SHP77 treated with DMSO at 0.1 percent for 48 hours (cell line): ENCODE measurements around the gene CCDC148.
A peak's percentile ranks its signal among the peaks of the same experiment; 100 is the strongest.
"Not testable (repeated sequence)": the region's sequence is repeated elsewhere in the genome, so short reads cannot be mapped to it uniquely, and the experiment has no call there.

Experiments used
- DNase-seq: peaks from one replicate; lab custom pipeline; 2025; lab: John Stamatoyannopoulos, UW

Gene CCDC148

DNA sequence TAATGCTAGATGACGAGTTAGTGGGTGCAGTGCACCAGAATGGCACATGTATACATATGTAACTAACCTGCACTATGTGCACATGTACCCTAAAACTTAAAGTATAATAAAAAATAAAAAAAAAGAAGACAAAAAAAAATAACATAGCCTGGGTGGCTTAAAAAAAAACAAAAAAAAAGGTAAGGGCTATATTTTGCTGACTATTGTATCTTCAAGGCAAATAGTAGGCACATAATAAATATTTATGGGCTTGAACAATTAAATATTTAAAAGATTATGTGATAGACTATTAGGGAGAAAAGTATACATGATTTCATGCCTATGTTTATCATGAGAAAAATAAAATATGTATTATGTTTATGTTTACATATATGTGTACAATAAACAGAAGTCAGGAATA is 99.4 kb downstream of the CCDC148 start:
- no peak for DNase-seq

DNA sequence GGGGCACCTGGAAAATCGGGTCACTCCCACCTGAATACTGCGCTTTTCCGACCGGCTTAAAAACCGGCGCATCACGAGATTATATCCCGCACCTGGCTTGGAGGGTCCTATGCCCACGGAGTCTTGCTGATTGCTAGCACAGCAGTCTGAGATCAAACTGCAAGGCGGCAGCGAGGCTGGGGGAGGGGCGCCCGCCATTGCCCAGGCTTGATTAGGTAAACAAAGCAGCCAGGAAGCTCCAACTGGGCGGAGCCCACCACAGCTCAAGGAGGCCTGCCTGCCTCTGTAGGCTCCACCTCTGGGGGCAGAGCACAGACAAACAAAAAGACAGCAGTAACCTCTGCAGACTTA is 105.1 kb downstream of the CCDC148 start:
- not testable (repeated sequence) for DNase-seq

DNA sequence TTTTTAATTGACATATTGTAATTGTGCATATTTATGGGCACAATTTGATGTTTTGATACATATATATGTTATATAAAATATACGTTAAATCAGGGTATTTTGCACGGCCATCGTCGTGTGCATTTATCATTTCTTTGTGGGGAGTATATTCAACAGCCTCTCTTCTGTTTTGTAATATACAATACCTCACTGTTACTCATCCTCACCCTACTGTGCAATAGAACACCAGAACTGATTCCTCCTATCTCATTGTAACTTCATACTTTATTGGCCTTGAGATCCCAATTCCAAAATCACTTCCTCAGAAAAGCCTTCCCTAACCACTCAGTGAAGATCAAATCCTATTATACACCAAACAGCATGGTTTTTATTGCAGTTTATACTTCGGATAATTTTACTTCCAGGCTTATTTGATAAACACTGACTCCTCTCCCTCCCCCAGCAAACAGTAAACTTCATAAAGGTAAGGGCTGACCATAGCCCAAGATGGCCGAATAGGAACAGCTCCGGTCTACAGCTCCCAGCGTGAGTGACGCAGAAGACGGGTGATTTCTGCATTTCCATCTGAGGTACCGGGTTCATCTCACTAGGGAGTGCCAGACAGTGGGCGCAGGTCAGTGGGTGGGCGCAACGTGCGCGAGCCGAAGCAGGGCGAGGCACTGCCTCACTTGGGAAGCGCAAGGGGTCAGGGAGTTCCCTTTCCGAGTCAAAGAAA is 105.6 kb downstream of the CCDC148 start:
- DNase-seq = not testable (repeated sequence)

DNA sequence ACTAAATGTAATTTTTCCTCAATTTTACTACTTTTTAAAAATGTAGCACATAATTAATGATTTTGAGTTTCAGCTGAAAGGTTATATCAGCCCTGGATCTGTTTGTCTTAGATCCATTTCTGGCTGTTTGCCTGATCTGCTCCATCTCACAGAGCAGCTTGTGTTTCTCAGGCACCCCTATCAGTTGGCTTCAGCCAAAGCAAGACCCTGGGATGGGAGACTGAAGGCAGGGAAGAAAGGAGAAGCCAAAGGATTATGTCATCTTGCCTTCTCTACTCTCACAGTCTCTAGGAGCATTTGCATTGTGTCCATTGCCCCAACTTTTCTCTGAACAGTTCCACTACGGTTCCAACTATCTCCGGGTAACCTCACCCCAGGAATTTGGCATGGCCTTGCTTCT is 110.5 kb downstream of the CCDC148 start:
- no peak for DNase-seq

DNA sequence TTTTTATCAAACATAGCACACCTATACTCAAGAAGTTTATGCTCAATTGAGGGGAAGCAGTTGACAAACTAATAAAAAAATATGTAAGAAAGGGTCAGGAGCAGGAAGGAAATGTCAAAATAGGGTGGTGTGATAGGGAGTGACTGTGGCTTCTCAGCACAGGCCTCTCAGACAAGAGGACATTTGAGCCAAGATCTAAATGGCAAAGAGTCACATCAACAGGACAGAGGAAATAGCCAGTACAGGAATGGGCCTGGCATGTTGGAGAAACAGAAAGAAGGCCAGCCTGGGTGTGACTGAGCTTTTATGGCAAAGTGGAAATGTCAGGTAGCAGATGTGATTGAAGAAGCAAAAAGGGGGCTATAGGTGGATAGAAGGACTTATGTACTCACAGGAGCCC is 117.0 kb downstream of the CCDC148 start:
- no peak for DNase-seq

DNA sequence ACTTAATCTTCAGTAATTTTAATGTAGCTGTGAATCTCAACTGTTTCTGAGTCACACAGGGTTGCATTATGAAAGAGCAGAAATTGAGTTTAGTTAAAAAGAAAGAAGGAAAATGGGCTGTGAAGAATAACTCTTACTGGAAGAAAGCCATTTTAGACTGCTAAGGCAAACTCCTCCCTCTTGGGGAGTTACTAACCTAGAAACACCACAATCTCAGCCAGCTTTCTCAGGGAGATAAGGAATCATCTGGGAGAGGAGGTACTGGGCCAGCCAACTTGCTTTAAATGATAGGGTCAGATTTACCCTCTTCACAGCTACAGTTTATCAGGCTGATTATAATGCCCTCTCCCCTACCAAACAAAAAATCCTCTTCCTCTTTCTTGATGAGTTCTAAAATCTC is 119.5 kb downstream of the CCDC148 start:
- no peak for DNase-seq

DNA sequence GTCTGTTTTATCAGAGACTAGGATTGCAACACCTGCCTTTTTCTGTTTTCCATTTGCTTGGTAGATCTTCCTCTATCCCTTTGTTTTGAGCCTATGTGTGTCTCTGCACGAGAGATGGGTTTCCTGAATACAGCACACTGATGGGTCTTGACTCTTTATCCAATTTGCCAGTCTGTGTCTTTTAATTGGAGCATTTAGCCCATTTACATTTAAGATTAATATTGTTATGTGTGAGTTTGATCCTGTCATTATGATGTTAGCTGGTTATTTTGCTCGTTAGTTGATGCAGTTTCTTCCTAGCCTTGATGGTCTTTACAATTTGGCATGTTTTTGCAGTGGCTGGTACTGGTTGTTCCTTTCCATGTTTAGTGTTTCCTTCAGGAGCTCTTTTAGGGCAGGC is 124.8 kb downstream of the CCDC148 start:
- DNase-seq = not testable (repeated sequence)

DNA sequence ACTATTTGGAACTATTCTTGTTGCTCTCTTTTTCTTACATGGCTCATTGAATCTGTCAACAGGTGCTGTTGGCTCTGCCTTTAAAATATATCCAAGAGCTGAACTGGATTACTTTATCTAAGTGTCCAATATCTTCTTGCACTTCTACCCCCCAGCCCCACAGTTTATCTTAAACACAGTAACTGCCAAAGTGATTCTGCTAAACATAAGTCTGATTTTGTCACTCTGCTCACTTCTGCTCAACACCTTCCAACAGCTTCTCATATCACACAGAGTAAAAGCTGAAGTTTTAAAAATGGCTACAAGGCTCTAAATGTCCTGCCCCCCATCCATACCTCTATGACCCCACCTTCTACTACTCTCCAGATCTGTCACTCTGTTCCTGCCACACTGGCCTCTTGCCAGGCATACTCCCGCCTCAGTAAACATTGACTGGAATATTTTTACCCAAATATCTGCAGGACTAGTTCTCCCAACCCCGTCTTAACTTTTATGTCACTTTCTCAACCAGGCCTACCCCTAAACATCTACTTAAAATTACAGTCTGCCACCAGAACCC is 130.7 kb downstream of the CCDC148 start:
- no peak for DNase-seq

DNA sequence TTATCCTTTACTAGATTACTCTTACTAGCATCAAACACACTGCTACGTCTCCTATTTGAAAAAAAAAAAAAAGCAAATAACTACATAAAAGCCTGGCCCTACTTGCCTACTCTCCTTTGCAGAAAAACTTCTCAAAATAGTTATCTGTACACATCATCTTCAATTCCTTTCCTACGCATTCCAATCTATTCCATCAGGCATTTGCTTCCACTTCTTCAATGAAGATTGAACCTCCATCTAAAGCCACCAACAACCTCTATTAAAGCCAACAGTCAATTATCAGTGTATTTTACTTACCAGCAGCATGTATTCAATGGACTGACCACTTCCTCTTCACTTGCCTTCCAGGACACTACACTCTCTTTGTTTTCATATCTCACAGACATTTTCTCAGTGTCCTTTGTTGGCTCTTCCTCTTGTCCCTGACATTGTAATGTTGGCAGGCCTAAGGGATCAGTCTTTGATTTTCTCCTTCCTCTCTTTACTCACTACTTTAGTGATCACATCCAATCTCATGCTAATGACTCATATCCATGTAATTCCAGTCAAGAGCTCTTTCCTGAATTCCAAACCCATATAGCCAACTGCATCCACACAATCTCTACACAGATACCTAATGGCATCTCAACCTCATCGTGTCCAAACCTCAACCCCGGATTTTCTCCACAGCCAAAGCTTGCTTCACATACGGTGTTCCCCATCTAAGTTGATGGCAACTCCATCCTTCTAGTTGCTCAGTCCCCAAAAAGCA is 131.3 kb downstream of the CCDC148 start:
- DNase-seq = no peak

DNA sequence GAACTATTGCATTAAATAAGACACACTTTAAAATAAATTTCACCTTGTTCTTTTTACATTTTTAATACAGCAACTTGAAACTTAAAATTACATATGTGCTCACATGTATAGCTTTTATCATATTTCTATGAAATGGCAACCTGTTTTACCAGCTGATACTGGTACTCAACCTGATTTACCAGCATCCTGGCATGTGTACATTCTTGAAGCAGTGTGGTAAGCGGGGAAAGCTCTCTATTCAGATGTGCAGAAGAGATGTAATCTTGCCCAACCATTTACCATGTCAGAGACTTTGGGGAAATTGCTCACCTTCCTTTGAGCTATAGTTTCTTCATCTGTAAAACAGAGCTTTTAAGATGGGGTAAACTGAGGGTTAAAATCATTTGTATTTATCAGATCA is 133.2 kb downstream of the CCDC148 start:
- no peak for DNase-seq

DNA sequence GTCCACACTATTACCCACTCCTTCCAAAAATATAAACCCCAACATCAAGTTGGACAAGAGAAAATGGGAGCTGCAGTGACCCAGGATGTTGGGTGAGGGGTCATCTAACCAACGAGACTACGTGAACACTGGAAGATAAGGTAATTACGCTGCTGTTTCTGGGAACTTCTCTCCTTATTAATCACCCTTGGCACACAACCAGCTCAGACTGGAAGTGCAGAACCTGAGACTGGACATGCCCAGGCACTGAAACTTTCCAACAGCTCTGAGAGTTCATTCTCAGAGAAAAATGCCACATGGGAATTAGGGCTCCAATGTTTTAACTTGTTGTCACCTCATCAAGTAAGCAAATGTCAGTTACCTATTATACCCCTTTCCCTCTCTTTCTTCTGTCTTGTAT is 135.3 kb downstream of the CCDC148 start:
- no peak for DNase-seq

DNA sequence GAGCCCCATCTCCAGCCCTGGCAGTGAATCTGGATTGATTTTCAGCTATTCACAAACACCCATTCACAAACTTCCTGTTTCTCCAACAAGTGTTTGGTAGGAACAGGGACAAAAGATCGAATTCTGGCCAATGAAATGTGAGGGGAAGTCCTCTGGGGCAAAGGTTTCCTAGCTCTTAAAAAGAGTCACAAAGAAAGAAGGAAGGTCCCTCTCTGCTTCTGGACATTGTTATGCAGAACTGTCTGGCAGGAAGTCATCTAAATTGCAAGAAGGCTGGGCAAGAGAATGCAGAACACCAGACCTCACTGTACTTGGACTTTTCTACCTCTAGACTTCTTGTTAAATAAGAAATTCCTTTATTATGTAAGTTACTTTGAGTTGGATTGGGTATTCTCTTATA is 137.3 kb downstream of the CCDC148 start:
- DNase-seq = no peak

DNA sequence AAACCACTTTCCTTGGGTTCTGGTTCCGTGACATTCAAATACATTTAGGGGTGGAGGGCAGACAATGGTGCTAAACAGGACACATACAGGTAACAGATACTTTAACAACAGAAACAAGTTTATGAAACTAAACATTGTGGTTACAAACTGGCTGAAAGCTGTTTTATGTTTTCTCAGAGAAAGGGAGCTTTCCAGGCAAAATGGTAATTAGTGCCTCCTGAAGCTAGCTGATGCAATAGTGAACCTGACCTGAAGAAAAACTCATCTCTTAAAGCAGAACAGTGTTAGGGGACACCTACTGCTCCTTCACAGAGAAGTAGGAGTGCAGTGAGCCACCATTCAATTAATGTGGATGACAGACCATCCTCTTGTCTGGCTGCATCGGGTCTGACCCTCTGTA is 138.9 kb downstream of the CCDC148 start:
- DNase-seq = no peak

DNA sequence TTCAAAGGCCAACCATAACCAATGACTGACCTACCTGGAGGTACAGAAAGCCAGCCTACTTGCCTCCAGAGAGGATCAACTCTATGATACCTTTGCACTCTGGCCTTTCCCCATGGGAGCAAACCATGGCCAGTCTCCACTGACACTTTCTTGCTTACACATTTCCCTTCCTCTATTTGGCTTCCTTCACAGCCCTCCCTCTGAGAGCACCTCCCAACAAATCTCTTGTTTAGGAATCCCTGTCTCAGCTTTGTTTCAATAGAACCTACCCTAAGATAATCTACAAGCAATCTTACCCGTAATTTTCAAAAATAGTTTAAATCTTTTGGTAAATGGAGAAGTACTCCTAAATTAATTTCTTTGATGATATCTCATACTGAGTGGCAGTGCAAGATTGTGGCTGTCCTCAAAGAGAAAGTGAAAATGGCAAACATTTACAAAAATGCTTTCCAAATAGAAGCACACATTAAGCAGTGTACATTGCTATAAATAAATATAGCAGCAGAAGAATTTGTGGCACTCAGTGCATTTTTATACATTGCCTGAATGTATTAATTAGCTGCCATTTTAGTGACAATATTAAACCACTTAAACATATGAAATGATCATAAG is 140.6 kb downstream of the CCDC148 start:
- no peak for DNase-seq

DNA sequence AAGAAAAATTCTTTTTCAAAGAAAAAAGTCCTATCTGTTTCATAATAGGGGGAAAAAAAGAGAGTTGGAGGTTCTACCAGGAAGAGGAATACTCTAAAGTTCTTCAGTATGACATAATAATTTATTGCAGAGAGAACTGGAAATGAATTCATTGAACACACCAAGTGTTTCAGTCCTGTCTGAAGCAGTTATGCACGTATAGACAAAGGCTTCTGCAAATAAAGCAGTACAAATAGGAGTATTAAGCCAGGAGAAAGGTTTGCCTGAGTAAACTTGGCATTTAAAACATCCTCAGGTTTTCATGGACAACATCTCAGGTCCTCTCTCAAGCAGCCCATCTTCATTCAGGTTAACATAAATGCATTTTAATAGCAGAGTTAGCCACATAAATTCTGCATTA is 141.6 kb downstream of the CCDC148 start:
- peak; percentile 4 for DNase-seq

DNA sequence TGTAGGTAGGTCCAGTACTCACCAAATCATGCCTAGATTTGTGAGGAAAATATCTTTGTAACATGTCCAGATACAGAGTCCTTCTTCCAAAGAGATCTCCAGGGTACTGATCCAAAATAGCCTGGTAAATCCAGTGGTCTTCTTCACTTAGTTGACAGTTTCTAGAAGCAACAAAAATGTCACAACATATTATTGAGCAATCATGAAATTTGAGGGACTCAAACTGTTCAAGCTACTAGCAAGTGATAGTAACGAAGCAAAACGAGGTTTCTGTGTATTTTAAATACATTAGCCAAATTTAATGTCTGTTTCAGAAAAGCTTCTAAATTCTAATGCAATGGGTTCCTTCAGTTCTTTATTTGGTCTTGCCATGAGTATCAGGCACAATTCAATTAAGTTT is 142.8 kb downstream of the CCDC148 start:
- DNase-seq = no peak

DNA sequence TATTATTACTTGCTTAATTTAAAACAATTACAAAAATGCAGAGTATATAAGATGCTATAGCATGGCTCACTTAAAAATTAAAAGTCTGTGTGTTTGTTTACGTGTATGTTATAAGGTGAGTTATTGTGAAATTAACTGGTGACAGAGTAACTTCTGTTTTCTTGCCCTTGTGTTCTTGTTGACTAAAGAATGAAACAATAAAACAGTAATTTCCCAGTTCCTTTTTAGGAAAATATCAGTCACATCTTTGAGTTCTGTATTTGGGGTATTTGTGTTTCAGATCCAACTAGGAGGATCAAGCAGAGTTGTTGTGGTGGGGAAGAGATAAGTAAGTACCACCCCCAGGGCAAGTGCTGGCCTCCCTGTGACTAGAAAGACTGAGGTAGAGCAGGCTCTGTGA is 143.6 kb downstream of the CCDC148 start:
- no peak for DNase-seq

DNA sequence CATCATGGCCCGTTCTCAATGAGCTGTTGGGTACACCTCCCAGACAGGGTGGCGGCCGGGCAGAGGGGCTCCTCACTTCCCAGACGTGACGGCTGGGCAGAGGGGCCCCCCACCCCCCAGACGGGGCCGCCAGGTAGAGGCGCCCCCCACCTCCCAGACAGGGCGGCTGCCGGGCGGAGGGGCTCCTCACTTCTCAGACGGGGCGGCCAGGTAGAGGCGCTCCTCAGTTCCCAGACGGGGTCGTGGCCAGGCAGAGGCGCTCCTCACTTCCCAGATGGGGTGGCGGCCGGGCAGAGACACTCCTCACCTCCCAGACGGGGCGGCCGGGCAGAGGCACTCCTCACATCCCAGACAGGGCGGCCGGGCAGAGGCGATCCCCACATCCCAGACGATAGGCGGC is 146.1 kb downstream of the CCDC148 start:
- not testable (repeated sequence) for DNase-seq

DNA sequence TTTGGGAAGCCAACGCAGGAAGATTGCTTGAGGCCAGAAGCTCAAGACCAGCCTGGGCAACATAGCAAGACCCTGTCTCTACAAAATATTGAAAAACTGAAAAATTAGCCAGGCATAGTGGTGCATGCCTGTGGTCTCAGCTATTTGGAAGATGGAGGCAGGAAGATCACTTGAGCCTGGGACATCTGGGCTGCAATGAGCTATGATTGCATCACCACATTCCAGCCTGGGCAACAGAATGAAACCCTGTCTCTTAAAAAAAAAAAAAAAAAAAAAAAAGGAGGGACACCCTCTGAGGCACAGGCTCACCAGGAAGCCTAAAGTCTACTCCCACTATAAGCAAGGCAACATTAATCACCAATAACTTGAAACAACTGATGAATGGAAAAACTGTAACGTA is 151.1 kb downstream of the CCDC148 start:
- DNase-seq = no peak

DNA sequence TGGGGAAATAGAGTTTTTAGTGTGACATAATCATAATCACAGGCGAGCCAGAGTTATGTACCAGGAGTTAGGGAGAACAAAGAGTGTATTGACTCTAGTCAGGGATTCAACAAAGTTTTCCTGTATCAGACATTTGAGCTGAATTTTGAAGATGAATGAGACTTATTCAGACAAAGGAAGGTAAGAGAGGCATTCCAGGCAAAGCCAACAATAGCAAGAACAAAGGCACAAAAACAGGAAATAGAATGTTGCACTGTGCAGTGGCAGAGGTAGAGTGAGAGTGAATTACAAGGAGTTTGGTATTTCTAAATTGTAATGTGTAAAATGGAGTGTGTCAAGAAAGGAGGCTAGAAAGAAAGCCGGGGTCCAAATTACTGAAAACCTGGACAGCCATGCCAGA is 156.2 kb downstream of the CCDC148 start:
- no peak for DNase-seq

DNA sequence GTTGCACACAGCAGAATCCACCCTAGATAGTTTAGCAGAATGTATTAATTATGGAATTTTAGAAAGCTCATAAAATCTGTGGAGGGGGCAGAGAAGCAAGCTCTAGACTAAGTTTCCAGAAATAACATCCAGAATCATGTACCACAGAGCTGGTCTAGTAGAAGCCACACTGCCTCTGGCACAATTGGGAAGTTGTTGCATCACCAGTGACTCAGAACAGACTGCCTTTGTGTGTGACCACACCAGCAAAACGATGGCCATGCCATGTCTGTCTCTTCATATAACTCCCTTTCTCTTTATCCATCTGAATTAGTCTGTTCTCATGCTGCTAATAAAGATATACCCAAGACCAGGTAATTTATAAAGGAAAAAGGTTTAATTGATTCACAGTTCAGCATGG is 158.9 kb downstream of the CCDC148 start:
- no peak for DNase-seq

DNA sequence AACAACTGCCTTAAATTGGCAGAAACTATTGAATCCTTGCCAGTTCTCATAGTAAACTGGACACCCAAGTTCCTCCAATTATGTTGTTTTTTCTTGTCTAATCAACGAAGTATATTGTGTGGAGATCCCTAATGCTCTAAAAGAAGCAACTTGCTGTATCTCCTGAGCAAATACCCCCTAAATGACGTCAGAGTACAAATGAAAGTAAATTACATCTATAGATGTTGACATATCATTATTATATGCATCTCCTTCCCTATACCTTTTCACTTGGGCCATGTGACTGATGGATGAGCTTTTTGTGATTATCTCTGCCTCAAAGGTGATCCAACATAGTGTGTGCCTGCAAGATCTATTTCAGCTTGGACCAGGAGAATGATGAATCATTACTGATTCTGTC is 159.4 kb downstream of the CCDC148 start:
- DNase-seq = no peak

DNA sequence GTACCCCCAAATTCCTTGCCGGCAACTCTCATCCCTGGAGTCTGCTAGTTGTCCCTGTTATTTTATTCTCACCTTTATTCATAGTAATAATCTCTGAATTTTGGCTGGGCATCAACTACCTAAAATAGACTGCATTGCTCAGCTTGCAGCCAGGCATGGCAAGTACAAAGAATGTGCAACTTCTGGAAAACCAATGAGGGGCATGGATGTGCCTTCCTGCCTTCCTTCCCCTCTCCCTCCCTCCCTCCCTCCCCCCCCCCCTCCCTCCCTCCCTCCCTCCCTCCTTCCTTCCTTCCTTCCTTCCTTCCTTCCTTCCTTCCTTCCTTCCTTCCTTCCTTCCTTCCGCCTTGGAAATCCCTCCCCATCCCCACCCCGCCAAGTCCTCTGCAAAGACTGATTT is 162.8 kb downstream of the CCDC148 start:
- DNase-seq = no peak
